ENCODE results near the gene ZSWIM6. TPM values are rescaled to one million over a fixed set of nuclear protein-coding genes. Genes with fewer than 3 reads are reported as not detected.

The ZSWIM6 gene
- polyA plus RNA-seq, 1 of the 3 experiments (the other 2 are of a cell fraction), result 7.4 TPM

GRCh38 chr5:61349935-61350334, 17.9 kb downstream of the ZSWIM6 start:
- CTCF ChIA-PET, result interaction anchor here (0.7 to 1.5 kb wide), 2 partner anchors 11 to 13 kb away, joined by 3 to 4 read pairs; no protein-coding TSS in a partner anchor
- H4K20me1 ChIP-seq (ENCODE audit: insufficient read depth), result peaks cover 87% of the 10 kb centered on the region

GRCh38 chr5:61350535-61350934, 18.5 kb downstream of the ZSWIM6 start:
- no peak overlapping the region for H3K4me3 ChIP-seq (ENCODE audit: low read depth in 2 of 2, low read length in 1 of 2)
- no peak overlapping the region for H3K9ac ChIP-seq
- peaks cover 97% of the 10 kb centered on the region for H3K79me2 ChIP-seq (ENCODE audit: insufficient read depth)
- 99% methylated on average over 4 of the region's 4 CpGs for WGBS (ENCODE audit: low lambda C conversion rate)
- no peaks in the 10 kb centered on the region for H3K9me3 ChIP-seq
- no peaks in the 10 kb centered on the region for H3K36me3 ChIP-seq (replicated peaks in 1 of 2; ENCODE audit: control insufficient read depth in 1 of 2, insufficient read depth in 2 of 2, low read length in 1 of 2)
- H3K27ac ChIP-seq (ENCODE audit: low read depth in 2 of 2, low read length in 1 of 2), result no peak overlapping the region
- no peak for DNase-seq
- no peaks in the 10 kb centered on the region for H3F3A ChIP-seq (replicated peaks; ENCODE audit: insufficient read depth)
- POLR2A ChIA-PET, result no interaction called here
- no peaks in the 10 kb centered on the region for H3K9me2 ChIP-seq
- no peaks in the 10 kb centered on the region for H3K27me3 ChIP-seq (ENCODE audit: insufficient read depth)
- H4K20me1 ChIP-seq (ENCODE audit: insufficient read depth), result peaks cover 83% of the 10 kb centered on the region
- H3K4me2 ChIP-seq, result no peak overlapping the region
- no peak overlapping the region for H2AFZ ChIP-seq (ENCODE audit: low read depth)
- peaks cover 0 to 7% of the 10 kb centered on the region in 2 experiments; a peak in 3 of 4 replicates for H3K4me1 ChIP-seq (ENCODE audit: control insufficient read depth in 1 of 2, insufficient read depth in 2 of 2, low read depth in 1 of 2, low read length in 1 of 2)
- CTCF ChIA-PET, result no interaction called here
- TF ChIP-seq CHD2 (IDR thresholded peaks at IDR 0.05; ENCODE audit: low read length, partially characterized antibody) (no peak), REST (IDR thresholded peaks at IDR 0.05; ENCODE audit: low read depth, low read length) (no peak), RCOR1 (IDR thresholded peaks at IDR 0.05; ENCODE audit: low read length) (no peak), SMC3 (IDR thresholded peaks at IDR 0.05; ENCODE audit: low read depth, low read length) (no peak), YY1 (IDR thresholded peaks at IDR 0.05; ENCODE audit: low read depth) (no peak), SIN3A (IDR thresholded peaks at IDR 0.05; ENCODE audit: borderline replicate concordance, low read depth, low read length) (no peak), RAD21 (IDR thresholded peaks at IDR 0.05; ENCODE audit: low read length) (no peak), NRF1 (IDR thresholded peaks at IDR 0.05; ENCODE audit: low read depth, low read length) (no peak), USF2 (IDR thresholded peaks at IDR 0.05; ENCODE audit: borderline replicate concordance, low read depth, low read length) (no peak), TEAD4 (IDR thresholded peaks at IDR 0.05; ENCODE audit: borderline replicate concordance, insufficient read depth) (no peak)

More at GRCh38 chr5:61349935-61350334, 17.9 kb downstream of the ZSWIM6 start:
- Histone ChIP-seq H3F3A (replicated peaks; ENCODE audit: insufficient read depth) (no peaks in the 10 kb centered on the region), H3K36me3 (replicated peaks in 1 of 2; ENCODE audit: control insufficient read depth in 1 of 2, insufficient read depth in 2 of 2, low read length in 1 of 2) (no peaks in the 10 kb centered on the region), H3K27ac (ENCODE audit: low read depth in 2 of 2, low read length in 1 of 2) (no peak overlapping the region), H2AFZ (ENCODE audit: low read depth) (no peak overlapping the region), H3K9me3 (no peaks in the 10 kb centered on the region), H3K4me2 (no peak overlapping the region), H3K79me2 (ENCODE audit: insufficient read depth) (peaks cover 99% of the 10 kb centered on the region), H3K9ac (no peak overlapping the region), H3K4me3 (ENCODE audit: low read depth in 2 of 2, low read length in 1 of 2) (no peak overlapping the region), H3K27me3 (ENCODE audit: insufficient read depth) (no peaks in the 10 kb centered on the region), H3K4me1 (ENCODE audit: control insufficient read depth in 1 of 2, insufficient read depth in 2 of 2, low read depth in 1 of 2, low read length in 1 of 2) (peaks cover 0 to 7% of the 10 kb centered on the region in 2 experiments; a peak in 3 of 4 replicates), H3K9me2 (no peaks in the 10 kb centered on the region)
- TF ChIP-seq NRF1 (IDR thresholded peaks at IDR 0.05; ENCODE audit: low read depth, low read length) (no peak), RAD21 (IDR thresholded peaks at IDR 0.05; ENCODE audit: low read length) (no peak), ELF1 (IDR thresholded peaks at IDR 0.05) (no peak), RXRA (IDR thresholded peaks at IDR 0.05; ENCODE audit: borderline replicate concordance, low read depth) (no peak), GABPA (IDR thresholded peaks at IDR 0.05; ENCODE audit: low read depth) (no peak), CTCF (IDR thresholded peaks at IDR 0.05) (no peak), ZBTB33 (IDR thresholded peaks at IDR 0.05; ENCODE audit: borderline replicate concordance, low read depth) (no peak)
- POLR2A ChIA-PET, result no interaction called here
- DNase-seq, result no peak

Data from SK-N-SH (cell line).